C4-2B (cell line): ENCODE results near the gene WTIP.

ENCODE experiments used
- CTCF ChIP-seq: fragments of 450-650 bp; conservative IDR thresholded peaks from 2 replicates; pipeline ENCODE4 v1.5.1; 2017; ENCODE audit warnings: mild to moderate bottlenecking
- ZFX ChIP-seq: fragments of 450-650 bp; IDR thresholded peaks from 2 replicates; pipeline ENCODE4 v1.6.1; 2017

GRCh38 chr19:34512254-34512822 is 30.8 kb downstream of the WTIP start:
- TF ChIP-seq CTCF (no peak), ZFX (no peak)
